Left forelimb (tissue), 1 donor: ENCODE measurements around the gene AKAP8L.
"Not testable (repeated sequence)": the region's sequence is repeated elsewhere in the genome, so short reads cannot be mapped to it uniquely, and the experiment has no call there.

Source experiments
- DNase-seq: peaks from one replicate; pipeline ENCODE4 v3.0.0-alpha.2; 2018; ENCODE audit warnings: low spot score

Gene AKAP8L

DNA sequence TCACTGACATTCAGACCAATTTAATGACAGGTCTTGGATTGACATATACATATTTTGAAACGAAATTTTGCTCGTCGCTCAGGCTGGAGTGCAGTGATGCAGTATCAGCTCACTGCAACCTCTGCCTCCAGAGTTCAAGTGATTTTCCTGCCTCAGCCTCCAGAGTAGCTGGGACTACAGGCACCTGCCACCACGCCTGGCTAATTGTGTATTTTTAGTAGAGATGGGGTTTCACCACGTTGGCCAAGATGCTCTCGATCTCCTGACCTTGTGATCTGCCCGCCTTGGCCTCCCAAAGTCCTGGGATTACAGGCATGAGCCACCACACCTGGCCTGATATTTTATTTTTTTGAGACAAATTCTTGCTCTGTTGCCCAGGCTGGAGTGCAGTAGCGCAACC, 66.3 kb downstream of the AKAP8L start:
- not testable (repeated sequence) for DNase-seq

DNA sequence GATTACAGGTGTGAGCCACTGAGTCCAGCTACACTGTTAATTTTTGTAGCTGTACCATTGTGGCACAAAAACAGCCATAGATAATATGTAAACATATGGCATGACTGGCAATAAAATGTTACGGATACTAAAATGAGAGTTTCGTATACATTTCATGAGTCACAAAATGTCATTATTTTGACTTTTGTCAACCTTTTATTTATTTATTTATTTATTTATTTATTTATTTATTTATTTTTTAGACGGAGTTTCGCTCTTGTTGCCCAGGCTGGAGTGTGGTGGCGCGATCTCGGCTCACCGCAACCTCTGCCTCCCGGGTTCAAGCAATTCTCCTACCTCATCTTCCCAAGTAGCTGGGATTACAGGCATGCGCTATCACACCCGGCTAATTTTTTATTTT, 77.5 kb downstream of the AKAP8L start:
- not testable (repeated sequence) for DNase-seq

DNA sequence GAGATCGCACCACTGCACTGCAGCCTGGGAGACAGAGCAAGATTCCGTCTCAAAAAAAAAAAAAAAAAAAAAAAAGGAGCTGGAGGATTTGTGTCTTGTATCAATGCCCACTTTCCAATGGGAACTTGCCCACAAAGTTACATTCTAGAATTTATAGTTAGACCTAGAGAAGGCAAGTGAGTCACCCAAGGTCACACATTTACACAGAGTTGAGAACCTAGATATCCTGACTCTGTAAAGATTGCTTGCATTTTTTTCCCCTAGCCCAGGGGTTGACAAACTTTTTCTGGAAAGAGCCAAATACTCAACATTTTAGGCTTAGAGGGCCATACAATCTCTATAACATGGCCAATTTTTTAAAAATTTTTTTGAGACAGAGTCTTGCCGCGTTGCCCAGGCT, 78.7 kb downstream of the AKAP8L start:
- no peak for DNase-seq

- no peak for DNase-seq
These were observed 81.6 kb downstream of the AKAP8L start for GRCh38 chr19:15337202-15337601.

GRCh38 chr19:15335992-15336391, 82.8 kb downstream of the AKAP8L start:
- not testable (repeated sequence) for DNase-seq

DNA sequence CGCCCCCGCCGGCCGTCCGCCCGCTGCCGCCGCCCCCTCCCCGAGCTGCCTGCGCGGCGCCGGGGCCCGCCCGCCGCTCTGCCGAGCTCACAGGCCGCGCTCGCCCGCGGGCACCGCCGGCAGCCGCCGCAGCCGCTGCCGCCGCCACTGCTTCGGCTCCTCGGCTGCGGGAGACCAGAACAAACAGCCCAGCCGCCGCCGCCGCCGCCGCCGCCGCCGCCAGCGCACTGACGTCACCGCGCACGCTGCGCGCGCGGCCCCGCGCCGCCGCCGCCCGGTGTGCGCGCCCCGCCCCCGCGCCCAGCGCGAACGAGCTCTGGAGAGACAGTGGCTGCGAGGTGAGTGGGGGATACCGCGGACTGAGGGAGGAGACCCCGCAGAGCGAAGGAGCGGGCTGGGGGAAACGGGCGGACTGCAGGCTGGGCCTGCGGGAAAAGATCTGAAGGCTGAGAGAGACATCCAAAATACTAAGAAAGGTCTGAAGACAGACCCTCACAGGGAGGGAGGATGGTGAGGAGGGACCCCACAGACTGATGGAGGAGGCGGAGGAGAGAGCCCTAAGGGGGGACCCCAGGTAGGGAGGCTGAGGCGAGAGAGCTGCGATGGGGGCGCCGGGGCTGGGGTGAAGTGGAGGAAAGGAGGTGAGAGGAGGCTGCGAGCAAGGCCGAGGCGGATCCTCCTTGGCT, 86.3 kb downstream of the AKAP8L start, which contains the start of gene BRD4:
Gene BRD4 (minus strand): TSS at position 229 of the 686 bp plus-strand sequence. CDS start 59,440 bp downstream, outside the sequence.
- peak; percentile 86 for DNase-seq

- peak; percentile 75 for DNase-seq
These were observed 87.1 kb downstream of the AKAP8L start for GRCh38 chr19:15331419-15332310.

- DNase-seq = no peak
These were observed 87.9 kb downstream of the AKAP8L start for GRCh38 chr19:15330801-15331418.
